HG03066 (cell line): ENCODE results near the gene PDE7B.

ENCODE experiments used
- ATAC-seq: cut with Tn5 transposase; IDR thresholded peaks from one replicate; pipeline ENCODE4 v1.9.1; 2021; ENCODE audit warnings: low read depth; ENCODE audit not compliant: unreplicated experiment

PDE7B gene

GRCh38 chr6:136169394-136170148, 318.1 kb downstream of the PDE7B start:
- ATAC-seq = no peak

- ATAC-seq = no peak
These were observed 319.7 kb downstream of the PDE7B start for GRCh38 chr6:136171231-136171630.

GRCh38 chr6:136173519-136174507, 322.3 kb downstream of the PDE7B start:
- no peak for ATAC-seq

- no peak for ATAC-seq
These were observed 323.0 kb downstream of the PDE7B start for GRCh38 chr6:136174510-136174909.

- ATAC-seq = no peak
These were observed 324.4 kb downstream of the PDE7B start for GRCh38 chr6:136175873-136176272.

GRCh38 chr6:136178749-136179148, 327.2 kb downstream of the PDE7B start:
- ATAC-seq = no peak

- ATAC-seq = no peak
These were observed 329.4 kb downstream of the PDE7B start for GRCh38 chr6:136180704-136181511.

GRCh38 chr6:136181512-136181833, 330.0 kb downstream of the PDE7B start:
- ATAC-seq = no peak

- ATAC-seq = no peak
These were observed 330.4 kb downstream of the PDE7B start for GRCh38 chr6:136181861-136182260.

- ATAC-seq = no peak
These were observed 333.2 kb downstream of the PDE7B start for GRCh38 chr6:136184738-136185137.

GRCh38 chr6:136186363-136186762, 334.9 kb downstream of the PDE7B start:
- no peak for ATAC-seq

GRCh38 chr6:136188486-136188885, 337.0 kb downstream of the PDE7B start:
- no peak for ATAC-seq

GRCh38 chr6:136189104-136189503, 337.6 kb downstream of the PDE7B start:
- no peak for ATAC-seq

- no peak for ATAC-seq
These were observed 340.3 kb downstream of the PDE7B start for GRCh38 chr6:136191606-136192312.

- ATAC-seq = no peak
These were observed 341.4 kb downstream of the PDE7B start for GRCh38 chr6:136192902-136193301.

- ATAC-seq = no peak
These were observed 350.2 kb downstream of the PDE7B start for GRCh38 chr6:136201732-136202131.

- no peak for ATAC-seq
These were observed 357.3 kb downstream of the PDE7B start for GRCh38 chr6:136208783-136209182.

- no peak for ATAC-seq
These were observed 358.0 kb downstream of the PDE7B start for GRCh38 chr6:136209496-136209895.

GRCh38 chr6:136210398-136211165, 359.1 kb downstream of the PDE7B start:
- ATAC-seq = no peak
